Activated CD4-positive, alpha-beta T cell treated with anti-CD3 and anti-CD28 coated beads, Interleukin-2, Interleukin-4, amounts not matched to agents 100 ng/mL and 50 ng/mL, durations not matched to agents 16 hours and 8 hours (primary cell): ENCODE data around the gene ANKMY1.

Experiments used
- DNase-seq: peaks from one replicate; pipeline ENCODE4 v3.0.0-alpha.2; 2020; ENCODE audit warnings: low spot score

Gene ANKMY1

DNA sequence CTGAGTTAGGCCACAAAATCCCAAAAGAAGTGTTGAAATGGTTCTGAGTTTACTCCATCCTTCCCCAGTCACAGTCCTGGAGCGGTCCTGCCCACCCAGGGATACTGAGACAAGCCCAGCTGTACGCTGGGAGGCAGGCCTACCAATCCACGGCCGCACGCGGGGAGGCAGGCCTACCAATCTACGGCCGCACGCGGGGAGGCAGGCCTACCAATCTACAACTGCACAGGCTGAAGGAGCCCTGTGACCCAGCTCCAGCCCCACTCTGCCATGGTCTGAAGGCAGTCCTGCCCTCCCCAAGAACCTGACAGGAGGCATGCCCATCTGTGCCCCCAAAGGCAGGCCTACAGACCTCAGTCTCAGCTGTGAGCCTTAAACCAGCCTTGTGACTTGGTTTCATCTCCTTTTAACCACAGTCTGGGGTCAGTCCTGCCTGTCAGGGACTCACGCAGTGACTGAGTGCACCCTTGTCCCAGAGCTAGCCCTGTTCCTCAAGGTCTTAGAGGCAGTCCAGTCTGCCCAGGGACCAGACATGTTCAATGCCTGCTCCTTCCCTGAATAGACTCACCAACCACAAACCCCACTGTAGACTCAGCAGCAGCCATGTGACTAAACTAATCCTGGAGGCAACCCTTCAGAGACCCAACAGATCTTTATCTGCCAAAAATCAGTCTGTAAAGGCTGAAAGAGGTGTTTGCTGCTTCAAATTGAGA is 85.6 kb downstream of the ANKMY1 start:
- DNase-seq, result no peak

DNA sequence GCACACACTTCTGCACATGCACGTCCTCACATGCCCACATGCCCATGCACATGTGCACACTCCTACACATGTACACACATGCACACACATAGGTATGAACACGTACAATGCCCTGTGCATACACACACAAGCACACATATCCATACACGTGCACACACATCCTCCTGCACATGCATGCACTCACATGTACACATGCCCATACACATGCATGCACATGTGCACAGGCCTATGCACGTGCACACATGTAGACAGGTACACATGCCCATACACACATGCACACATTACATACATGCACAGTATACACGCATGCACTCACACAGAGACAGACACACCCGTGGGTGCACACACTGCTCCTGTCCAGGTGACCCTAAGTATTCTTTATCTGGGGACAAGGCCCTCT is 88.0 kb downstream of the ANKMY1 start:
- no peak for DNase-seq

DNA sequence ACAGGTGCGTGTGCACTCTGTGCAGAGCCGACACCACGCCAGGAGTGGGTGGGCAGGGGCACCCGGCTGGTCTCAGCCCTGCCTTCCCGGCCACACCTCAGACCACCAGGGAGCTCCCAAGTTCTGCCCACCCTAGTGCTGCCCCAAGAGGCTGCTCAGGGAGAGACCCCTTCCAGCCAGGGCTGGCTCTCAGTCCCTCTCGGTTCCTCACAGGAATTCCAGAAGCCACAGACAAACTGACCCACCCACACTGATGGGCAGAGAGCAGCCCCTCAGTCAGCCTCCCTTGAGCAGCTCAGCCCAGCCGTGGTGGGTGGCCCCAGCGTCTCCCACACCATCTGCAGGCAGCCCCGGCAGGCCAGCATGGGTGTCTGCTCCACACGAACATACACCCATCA is 88.5 kb downstream of the ANKMY1 start:
- no peak for DNase-seq

DNA sequence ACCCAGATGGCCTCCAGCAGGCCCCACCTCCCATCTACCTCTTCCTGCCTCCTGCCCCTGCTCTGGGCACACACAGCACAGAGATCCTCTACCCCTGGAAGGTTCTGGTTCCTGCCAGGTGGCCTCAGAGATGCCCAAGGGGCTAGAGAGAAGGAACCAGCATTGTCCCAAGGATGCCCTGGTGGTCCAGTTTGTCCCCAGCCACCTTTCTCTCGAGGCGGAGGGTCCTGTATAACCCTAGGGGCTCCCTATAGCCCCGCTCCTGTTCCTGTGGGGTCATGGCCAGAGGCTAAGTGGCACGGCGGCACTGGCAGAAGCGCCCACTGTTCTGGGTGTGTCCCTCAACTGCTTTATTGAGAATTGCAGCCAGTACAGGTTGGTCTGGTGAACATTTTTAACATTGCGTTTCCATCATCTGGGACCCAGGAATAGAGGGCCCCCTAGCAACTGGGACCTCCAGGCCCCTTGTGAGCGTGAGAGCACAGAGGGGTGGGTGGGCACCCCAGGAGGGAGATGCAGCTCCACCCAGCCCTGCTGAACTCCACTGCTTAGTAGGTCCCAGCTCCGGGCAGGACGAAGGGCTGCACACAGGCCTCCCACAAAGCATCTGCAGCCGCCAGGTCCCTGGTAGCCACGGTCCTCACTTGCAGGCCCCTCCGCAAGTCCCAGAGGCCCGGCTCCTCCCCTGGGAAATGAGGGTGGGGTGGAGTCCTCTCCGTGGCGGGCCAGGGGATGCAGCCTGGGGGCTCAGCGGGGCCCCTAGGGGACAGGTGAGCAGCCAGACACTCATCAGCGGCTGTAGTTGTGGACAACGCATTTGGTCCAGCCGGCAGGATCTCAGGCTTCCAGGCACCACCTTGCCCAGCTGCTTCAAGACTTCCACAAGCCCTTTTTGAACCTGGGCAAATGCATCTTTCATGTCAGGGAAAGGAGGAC is 89.2 kb downstream of the ANKMY1 start:
- no peak for DNase-seq

DNA sequence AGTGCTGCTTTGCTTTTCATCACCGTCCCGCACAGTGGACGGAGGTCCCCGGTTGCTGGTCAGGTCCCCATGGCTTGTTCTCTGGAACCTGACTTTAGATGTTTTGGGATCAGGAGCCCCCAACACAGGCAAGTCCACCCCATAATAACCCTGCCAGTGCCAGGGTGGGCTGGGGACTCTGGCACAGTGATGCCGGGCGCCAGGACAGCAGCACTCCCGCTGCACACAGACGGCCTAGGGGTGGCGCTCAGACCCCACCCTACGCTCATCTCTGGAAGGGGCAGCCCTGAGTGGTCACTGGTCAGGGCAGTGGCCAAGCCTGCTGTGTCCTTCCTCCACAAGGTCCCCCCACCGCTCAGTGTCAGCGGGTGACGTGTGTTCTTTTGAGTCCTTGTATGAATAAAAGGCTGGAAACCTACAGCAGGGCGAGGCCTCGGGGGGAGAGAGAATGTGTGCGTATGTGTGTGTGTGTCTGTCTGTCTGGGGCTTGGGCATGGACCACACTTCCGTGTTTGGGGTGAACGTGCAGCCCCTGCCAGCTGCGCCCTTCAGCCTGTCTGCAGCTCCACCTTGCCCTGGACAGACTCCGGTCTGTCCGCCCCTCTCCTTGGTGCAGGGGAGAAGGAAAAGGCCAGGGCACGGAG is 90.0 kb downstream of the ANKMY1 start:
- no peak for DNase-seq

DNA sequence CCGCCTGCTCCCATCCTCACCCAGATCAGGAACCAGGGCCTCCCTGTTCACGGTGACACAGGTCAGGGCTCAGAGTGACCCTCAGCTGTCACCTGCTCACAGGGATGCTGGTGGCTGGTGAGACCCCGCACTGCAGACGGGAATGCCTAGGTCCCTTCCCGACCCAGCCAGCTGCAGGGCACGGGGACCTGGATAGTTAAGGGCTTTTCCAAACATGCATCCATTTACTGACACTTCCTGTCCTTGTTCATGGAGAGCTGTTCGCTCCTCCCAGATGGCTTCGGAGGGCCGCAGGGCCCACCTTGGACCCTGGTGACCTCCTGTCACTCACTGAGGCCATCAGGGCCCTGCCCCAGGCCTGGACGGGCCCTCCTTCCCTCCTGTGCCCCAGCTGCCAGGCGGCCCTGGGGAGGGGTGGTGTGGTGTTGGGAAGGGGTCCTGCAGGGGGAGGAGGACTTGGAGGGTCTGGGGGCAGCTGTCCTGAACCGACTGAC is 90.6 kb downstream of the ANKMY1 start:
- no peak for DNase-seq

DNA sequence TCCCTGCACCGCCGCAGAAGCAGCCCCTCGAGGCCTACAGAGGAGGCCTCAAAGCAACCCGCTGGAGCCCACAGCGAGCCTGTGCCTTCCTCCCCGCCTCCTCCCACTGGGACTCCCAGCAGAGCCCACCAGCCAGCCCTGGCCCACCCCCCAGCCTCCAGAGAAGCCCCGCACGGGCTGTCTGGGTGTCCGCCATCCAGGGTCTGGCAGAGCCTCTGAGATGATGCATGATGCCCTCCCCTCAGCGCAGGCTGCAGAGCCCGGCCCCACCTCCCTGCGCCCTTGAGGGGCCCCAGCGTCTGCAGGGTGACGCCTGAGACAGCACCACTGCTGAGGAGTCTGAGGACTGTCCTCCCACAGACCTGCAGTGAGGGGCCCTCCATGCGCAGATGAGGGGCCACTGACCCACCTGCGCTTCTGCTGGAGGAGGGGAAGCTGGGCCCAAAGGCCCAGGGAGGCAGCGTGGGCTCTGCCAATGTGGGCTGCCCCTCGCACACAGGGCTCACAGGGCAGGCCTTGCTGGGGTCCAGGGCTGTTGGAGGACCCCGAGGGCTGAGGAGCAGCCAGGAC is 91.1 kb downstream of the ANKMY1 start:
- no peak for DNase-seq

DNA sequence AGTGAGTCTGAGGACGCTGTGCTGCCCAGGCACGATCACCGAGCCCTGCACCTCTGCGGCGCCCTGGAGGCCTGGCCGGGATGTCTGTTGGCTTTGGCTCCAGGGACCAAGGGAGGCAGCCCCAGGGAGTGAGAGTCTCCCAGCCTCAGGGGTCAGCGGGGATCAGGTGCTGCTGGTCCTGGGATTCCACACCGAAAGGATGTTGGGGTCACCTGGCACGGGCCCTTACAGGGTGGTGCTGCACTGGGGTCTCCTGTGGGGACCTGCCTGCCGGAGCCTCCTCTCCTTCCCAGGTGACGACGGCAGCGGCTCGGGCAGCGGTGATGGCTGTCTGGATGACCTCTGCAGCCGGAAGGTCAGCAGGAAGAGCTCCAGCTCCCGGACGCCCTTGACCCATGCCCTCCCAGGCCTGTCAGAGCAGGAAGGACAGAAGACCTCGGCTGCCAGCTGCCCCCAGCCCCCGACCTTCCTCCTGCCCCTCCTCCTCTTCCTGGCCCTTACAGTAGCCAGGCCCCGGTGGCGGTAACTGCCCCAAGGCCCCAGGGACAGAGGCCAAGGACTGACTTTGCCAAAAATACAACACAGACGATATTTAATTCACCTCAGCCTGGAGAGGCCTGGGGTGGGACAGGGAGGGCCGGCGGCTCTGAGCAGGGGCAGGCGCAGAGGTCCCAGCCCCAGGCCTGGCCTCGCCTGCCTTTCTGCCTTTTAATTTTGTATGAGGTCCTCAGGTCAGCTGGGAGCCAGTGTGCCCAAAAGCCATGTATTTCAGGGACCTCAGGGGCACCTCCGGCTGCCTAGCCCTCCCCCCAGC is 91.8 kb downstream of the ANKMY1 start:
- no peak for DNase-seq

DNA sequence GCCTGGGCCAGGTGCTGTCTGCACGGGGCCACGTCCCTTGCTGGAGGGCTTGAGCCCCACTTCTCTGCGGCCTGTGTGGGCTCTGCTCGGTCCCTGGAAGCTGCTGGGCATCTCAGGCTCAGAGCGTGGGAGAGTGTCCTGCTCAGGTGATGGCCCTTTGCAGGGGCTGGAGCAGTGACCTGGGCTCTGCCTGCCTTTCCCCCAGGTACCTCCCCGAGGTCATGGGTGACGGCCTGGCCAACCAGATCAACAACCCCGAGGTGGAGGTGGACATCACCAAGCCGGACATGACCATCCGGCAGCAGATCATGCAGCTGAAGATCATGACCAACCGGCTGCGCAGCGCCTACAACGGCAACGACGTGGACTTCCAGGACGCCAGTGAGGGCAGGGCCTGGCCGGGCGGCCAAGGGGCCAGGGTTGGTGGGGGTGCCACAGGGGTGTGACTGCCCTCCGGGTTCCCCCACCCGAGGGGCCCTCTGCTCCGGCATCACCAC is 92.5 kb downstream of the ANKMY1 start:
- DNase-seq, result no peak

DNA sequence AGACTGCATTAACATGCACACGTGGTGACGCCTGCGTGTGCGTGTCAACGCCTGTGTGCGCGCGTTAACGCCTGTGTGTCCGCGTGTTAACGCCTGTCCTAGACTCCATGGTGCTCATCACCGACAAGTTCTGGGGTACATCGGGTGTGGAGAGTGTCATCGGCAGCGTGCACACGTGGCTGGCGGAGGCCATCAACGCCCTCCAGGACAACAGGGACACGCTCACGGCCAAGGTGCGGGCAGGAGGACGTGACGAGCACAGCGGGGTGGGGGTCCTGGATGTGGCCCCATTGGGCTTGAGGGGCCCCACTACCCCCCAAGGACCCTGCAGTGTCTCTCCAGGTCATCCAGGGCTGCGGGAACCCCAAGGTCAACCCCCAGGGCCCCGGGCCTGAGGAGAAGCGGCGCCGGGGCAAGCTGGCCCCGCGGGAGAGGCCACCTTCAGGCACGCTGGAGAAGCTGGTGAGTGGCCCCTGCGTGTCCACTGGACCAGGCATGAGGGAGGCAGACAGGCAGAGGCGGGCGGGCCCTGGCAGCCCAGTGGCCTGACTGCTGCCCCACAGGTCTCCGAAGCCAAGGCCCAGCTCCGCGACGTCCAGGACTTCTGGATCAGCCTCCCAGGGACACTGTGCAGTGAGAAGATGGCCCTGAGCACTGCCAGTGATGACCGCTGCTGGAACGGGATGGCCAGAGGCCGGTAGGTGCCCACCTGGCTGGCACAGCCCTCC is 93.1 kb downstream of the ANKMY1 start:
- DNase-seq, result no peak

DNA sequence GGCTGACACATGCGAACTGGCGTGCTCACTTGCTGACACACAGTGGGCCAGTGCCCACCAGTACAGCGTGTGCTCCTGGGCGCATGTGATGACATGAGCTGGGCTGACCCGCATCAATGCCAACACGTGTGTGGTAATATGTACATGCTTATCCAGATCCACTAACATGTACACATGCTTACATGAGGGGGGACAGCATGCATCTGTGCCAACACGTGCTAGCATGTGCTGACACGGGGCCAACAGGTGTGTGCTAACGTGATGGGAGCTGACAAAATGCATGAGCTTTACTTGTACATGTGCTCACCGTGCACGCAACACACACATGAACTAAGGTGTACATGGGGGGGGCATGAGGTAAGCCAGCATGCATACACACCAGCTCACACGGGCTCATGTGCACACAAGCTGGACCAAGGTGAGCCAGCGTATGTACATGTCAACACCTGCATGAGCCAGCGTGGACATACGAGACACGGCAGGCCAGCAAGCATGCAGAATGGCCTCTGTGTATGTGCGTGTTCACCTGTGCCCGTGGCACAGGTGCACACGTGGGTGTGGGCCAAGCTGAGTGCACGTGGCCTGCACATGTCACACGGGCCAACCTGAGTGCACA is 93.8 kb downstream of the ANKMY1 start:
- DNase-seq, result no peak

DNA sequence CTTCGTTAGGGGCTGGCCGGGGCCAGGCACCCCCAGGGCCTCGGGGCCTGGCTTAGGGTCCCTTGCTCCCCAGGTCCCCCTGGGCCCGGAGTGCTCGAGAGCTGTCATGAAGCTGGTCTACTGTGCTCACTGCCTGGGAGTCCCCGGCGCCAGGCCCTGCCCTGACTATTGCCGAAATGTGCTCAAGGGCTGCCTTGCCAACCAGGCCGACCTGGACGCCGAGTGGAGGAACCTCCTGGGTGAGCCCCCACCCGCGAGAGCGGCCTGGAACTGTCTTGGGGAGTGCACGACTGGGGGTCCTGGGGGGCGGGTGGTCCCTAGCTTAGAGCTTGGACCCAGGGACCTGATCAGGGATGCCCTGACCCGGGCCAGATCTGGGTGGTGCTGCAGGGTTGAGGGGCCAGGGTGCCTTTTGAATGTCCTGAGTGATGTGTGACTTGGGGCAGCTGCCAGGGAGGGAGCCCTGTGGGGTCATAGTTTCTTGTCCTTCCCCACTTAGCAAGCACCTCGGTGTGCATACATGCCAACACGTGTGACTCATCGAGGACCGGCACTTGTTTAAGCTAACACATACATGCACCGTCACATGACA is 94.4 kb downstream of the ANKMY1 start:
- DNase-seq, result no peak

DNA sequence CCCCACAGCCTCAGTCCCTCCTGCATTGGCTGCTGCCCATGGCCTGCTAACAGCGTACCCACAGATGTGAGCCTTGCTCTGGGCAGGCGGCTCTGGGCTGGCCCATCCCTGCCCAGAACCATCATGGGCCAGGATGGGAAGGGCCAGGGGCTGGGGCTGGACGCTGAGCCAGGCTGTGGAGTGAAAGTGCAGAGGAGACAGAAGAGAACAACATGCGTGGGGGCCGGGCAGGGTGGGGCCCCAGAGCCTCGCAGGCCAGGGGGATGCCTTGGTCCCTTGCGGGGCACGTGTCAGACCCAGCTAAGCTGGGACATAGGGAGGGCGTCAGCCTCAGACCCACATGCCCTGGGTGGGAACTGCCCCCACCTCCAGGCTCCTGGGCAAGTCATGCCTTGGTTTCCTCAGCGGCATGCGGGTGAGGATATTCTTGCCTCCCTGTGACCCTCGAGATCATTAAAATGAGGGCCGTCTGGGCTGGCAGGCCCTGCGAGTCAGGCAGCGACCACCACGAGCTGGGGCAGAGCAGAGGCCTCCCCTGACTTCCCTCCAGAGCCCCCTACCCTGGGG is 95.0 kb downstream of the ANKMY1 start:
- DNase-seq, result no peak

DNA sequence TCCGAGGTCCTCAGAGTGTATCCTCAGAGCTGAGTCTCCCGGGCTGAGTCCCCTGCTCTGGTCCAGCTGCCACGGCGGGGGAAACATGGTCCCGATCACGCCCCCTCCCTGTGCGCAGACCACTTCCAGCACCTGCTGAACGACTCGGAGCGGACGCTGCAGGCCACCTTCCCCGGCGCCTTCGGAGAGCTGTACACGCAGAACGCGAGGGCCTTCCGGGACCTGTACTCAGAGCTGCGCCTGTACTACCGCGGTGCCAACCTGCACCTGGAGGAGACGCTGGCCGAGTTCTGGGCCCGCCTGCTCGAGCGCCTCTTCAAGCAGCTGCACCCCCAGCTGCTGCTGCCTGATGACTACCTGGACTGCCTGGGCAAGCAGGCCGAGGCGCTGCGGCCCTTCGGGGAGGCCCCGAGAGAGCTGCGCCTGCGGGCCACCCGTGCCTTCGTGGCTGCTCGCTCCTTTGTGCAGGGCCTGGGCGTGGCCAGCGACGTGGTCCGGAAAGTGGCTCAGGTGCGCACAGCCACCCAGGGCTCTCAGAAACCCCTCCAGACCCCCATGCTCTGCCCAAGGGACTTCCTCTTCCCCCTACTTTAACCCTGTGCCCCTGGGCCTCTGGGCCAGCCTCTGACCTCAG is 95.6 kb downstream of the ANKMY1 start:
- DNase-seq, result no peak

DNA sequence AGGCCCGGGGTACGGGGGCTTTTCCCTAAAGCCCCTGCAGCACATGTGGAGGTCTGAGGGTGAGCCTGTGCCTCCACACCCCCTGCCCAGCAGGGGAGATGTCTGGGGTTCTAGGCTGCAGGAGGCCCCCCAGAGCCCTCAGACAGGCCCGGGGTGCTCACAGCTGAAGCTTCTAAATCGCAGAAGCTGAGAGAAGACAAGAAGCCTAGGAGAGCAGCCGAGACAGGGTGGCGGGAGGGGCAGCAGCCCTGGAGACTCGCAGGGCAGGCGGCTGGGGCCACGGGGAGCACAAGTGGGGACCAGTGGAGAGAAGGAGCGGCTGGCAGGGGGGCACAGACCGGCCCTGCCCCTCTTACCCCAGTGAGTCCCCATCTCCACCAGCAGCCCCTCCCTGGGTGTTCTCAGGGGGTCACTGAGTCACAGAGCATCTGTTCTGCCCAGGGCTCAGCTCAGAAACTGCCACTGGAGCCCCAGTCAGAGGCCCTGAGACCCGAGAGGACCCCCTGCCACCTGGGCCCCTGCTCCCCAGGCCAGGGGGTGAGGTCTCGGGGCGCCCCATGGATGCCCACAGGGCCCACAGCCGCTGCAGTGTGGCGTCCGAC is 96.2 kb downstream of the ANKMY1 start:
- no peak for DNase-seq

DNA sequence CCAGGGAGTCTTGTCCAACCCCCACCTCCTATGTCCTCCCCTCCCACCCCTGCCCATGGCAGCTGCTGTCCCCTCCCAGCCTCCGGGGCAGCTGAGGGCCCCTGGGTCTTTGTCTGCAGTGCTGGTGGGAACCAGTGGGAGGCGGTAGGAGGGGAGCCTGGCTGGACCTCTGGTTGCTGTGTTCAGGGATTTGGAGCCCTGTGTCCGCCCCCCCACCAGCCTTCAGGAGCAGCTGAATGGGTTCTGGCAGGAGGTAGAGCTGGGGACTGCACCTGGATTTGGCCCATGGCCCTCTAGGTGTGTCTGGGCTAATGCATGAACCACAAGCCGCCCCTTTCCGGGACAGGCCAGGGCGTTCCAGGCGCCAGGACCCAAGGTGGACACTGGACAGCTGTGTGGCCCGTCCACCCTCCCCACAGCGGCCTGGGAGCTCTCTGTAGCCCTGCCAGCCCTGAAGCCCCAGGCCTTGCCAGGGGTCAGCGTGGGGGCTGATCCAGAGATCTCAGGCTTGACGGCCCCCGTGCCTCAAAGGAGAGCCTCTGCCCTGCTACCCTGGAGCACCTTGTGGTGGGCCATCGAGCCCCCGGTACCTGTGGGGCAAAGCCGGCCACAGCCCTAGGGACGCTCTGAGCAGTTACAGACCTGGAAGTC is 96.9 kb downstream of the ANKMY1 start:
- DNase-seq, result no peak

DNA sequence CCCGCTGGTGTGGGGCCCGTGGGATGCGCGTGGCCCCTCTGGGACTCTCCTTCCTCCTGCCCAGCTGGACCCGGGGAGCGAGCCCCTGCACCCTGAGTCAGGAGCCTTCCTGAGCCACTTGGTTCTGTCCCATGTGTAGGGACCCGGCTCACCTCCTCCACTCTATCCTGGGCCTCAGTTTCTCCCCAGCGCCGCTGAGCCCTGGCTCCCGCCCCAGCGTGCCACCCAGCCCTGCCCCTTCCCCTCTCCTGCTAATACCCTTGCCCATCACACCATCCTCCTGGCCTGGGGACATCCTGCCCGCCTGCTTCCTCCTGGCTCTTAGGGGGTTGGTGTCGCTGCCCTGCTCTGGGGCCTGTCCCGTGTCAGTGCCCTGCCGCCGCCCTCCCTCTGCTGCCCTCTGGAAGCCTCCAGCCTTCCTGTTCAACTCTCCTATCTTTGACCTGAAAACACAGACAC is 97.5 kb downstream of the ANKMY1 start:
- DNase-seq, result no peak
